Motor neuron (in vitro differentiated cells): ENCODE data around the gene EIF3F. TPM values are rescaled to one million over a fixed set of nuclear protein-coding genes. Genes with fewer than 3 reads are reported as not detected.

Experiments
- ATAC-seq, 8 experiments: fragments of 200-7000 bp; cut with Tn5 transposase; replicated peaks in 6 of 8; 2 replicates each; pipeline ENCODE4 v1.8.0; 2021; ENCODE audit warnings: mild to moderate bottlenecking in 8 of 8, moderate library complexity in 8 of 8
- H3K27ac ChIP-seq, 2 donors: fragments of 250-450 bp; sonication (Bioruptor Pico); 2 replicates each; pipeline ENCODE4 v1.9.0; 2021; ENCODE audit warnings: antibody characterized with exemption in 2 of 2, mild to moderate bottlenecking in 2 of 2, moderate library complexity in 1 of 2
- H3K4me1 ChIP-seq, 2 donors: fragments of 250-450 bp; sonication (Bioruptor Pico); replicated peaks in 1 of 2; 2 replicates each; pipeline ENCODE4 v1.6.1; 2021; ENCODE audit warnings: antibody characterized with exemption in 2 of 2, mild to moderate bottlenecking in 2 of 2, moderate library complexity in 1 of 2
- H3K4me3 ChIP-seq, 5 donors: fragments of 250-450 bp; sonication (Bioruptor Pico); 2 replicates each; pipeline ENCODE4 v1.9.0; 2021; ENCODE audit warnings: antibody characterized with exemption in 5 of 5, mild to moderate bottlenecking in 5 of 5, moderate library complexity in 4 of 5
- WGBS, 10 experiments: fragments of 450-650 bp; shearing (Covaris generic); methylation state at CpG; one replicate each; pipeline ENCODE4 v1.0.0; 2022; 5-methylcytosine and 5-hydroxymethylcytosine counted together
- in situ Hi-C, 9 experiments: fragments of 400-800 bp; cut with MboI; loops; one replicate each; pipeline ENCODE4 v1.15.0; 2021; ENCODE audit warnings: low sequenced_read_pairs in 9 of 9, low pct_unique_long_range_greater_than_20kb in 2 of 9; ENCODE audit not compliant: unreplicated experiment in 9 of 9
- total RNA-seq, 8 experiments: library from RNA; unstranded; fragments of 300-600 nt; gene quantifications; 2 replicates each; pipeline versions ENCODE4 v1.2.3 to v1.2.4, GENCODE V29; 2022

The EIF3F gene
- total RNA-seq, 8 experiments from 2014 or later, result 212 to 457 (median 285) TPM

DNA sequence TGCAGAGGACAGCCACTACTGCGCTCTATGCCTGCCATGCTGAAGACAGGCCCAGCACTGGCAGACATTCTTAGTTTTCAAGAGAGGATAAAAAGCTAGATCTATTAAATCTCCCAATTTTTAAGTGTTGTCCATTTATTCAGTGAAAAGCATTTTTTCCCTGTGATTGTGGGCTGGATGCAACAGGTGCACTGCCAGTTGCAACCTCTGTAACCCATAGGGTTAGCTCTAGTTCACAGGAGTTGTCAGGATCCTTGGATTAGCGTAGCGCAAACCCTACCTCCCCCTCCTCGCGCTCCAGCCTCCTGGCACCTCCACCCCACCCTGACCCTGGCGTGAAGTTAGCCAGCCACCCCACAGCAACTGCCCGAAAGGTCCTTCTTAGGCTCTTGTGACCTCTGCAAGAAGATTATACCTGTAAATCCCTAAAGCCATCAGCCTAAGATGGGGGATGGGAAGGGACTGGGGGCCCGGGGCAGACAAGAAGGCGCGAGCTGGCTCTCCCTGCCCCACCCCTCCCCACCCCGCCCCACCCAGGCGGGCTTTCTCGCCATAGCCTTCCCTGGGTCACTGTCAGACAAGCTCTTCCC is 30.9 kb downstream of the EIF3F start:
- in situ Hi-C loops, result loop anchor here in 2 of 9 experiments (25.0 kb wide), 2 partner anchors 94 to 544 kb away; no protein-coding TSS in a partner anchor
- no peak for ATAC-seq
- no peak overlapping the region for H3K27ac ChIP-seq
- peak overlapping the region in 1 of 5 donors; percentile 72 for H3K4me3 ChIP-seq
- H3K4me1 ChIP-seq, result peaks cover 22 to 23% of the 10 kb centered on the region in 2 donors
- 83 to 100% (median 100%) methylated on average over 1 to 2 of the region's 13 CpGs; no CpG with 5 or more reads in 6 of the 10 experiments for WGBS, 10 experiments

DNA sequence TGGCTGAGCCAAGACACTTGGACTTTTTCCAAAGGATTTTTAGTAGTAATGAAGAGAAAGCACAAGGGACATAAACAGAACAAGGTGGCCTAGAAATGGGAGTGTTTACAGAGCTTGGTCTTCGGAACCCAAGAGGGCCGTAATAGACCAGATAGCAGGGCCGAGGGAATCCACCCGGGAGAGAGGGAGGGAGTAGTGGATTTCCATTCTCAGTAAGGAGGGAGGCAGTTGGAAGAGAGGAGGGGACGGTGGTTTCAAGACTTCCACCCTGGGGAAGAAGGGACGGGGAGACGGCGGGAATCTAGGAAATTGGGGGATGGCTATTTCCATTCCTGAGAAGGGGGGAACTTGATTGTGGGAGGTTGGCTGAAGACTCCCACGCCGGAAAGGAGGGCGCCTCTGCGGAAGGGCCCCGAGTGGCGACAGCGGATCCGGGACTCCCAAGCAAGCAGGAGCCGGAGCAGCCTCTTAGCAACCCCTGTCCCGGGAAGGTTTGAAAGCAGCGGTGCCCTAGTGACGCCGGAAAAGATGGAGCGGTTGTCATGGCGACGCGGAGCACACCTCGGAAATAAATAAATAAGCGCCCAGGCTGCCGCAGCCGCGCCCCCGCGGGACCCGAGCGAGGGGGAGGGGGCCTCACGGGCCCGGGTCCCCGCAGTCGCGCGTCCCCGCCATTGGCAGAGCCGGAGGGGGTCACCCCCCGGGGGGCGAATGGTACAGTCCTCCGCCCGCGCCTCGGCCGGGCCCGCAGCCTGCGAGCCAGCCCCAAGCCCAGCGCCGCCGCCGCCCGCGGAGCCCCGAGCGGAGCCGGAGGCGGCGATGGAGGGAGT is 31.6 kb downstream of the EIF3F start:
- H3K27ac ChIP-seq, result peak overlapping the region; percentile 49 to 67
- peaks cover 22 to 23% of the 10 kb centered on the region in 2 donors for H3K4me1 ChIP-seq
- WGBS, 10 experiments, result 0 to 14% (median 10%) methylated on average over 1 to 4 of the region's 62 CpGs; no CpG with 5 or more reads in 5 of the 10 experiments
- ATAC-seq, result peak; percentile 79 to 91 (median 87)
- peak overlapping the region; percentile 45 to 72 (median 66) for H3K4me3 ChIP-seq
- in situ Hi-C loops, result loop anchor here in 2 of 9 experiments (25.0 kb wide), 2 partner anchors 94 to 544 kb away; no protein-coding TSS in a partner anchor

DNA sequence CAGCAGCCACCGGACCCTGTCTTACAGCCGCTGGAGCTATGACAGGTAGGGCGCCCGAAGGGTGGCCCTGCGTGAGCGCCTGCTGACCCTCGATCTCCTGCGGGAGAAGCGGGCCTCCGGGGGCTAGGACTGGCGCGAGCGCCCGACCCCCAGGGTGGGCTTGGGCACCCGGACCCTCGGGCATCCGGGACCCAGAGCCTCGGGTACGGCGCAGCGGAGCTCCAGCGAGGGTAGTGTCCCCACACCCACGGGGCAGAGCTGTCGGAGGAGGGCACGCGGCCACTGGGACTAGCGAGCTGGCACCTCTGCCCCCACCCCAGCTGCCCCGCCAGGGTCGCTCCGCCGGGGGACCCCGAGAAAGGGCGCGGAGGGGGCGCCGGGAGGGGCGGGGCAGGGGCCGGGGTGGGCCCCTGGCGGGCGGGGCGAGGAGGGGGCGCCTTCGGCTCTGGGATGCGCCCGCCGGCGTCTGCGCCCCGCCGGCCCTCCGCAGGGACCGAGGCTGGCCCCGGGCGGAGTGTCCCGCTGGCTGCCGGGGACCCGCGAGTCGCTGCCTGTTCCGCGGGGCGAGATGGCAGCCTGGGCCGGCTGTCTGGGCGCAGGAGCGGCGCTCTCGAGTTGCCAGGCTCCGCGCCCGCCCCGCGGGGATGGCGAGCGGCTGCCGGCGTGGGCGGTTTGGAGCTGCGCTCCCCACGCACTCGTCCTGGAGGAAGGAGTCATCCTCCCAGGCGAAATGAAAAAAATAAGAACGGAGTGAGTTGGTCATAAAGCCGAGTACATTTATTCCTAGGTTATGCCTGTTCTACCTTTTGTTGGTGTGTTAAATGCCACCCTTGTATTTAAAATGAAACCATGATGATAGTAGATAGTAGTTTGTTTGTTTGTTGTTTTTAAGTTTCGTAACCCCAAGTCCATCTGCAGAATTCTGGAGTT is 32.4 kb downstream of the EIF3F start:
- peak overlapping the region; percentile 45 to 72 (median 66) for H3K4me3 ChIP-seq
- ATAC-seq, result peak; percentile 17 to 67 (median 60)
- peaks cover 22 to 23% of the 10 kb centered on the region in 2 donors for H3K4me1 ChIP-seq
- peak overlapping the region; percentile 49 to 67 for H3K27ac ChIP-seq
- in situ Hi-C loops, result loop anchor here in 4 of 9 experiments (5.0 to 25.0 kb wide), 4 partner anchors 63 to 543 kb away; partner anchors contain the start of gene TUB (in 1 of the 4)
- 0 to 20% (median 1%) methylated on average over 1 to 12 of the region's 84 CpGs; no CpG with 5 or more reads in 4 of the 10 experiments for WGBS, 10 experiments

DNA sequence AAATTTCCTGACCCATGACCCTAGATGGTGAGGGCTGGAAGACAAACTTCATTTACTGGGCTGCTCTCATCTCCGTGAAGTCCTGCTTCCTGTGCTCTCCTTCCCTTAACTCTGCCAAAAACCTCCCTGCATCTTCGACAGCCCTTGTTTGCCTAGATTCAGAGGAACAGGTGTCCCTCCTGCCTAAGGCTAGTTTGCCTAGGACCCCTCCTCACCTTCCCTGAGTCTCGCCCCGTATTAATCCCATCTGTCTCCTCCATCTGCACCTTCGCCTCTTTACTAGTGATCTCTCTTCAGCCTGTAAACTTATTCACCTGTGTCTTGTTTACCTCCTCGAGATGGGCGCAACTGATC is 33.1 kb downstream of the EIF3F start:
- in situ Hi-C loops, result loop anchor here in 4 of 9 experiments (5.0 to 25.0 kb wide), 4 partner anchors 62 to 542 kb away; partner anchors contain the start of gene TUB (in 1 of the 4)
- no peak overlapping the region for H3K27ac ChIP-seq
- H3K4me1 ChIP-seq, result peaks cover 22 to 23% of the 10 kb centered on the region in 2 donors
- WGBS, 10 experiments, result 10 to 83% (median 61%) methylated on average over 1 to 6 of the region's 7 CpGs
- no peak for ATAC-seq
- H3K4me3 ChIP-seq, result peak overlapping the region; percentile 45 to 72 (median 66)

DNA sequence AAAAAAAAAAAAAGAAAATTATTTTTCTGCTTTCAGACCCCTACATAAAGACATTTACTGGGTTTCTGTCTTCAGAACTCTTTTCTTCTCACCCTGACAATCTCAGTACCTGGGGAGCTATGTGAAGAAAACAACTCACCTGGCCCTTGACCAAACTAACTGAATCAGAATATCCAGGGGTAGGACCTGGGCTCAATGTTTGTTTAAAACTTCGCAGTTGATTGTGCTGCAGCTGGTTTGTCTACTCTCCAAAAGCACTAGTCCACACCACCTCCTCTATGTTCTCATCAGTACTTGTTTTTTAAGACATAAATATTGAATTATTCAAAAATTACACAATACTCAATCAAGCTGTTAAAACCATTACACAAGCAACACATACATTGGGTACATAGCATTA is 34.8 kb downstream of the EIF3F start:
- 63 to 100% (median 83%) methylated on average over 1 of the region's 1 CpG; no CpG with 5 or more reads in 3 of the 10 experiments for WGBS, 10 experiments
- Histone ChIP-seq H3K27ac (no peak overlapping the region), H3K4me1 (peaks cover 10 to 11% of the 10 kb centered on the region in 2 donors), H3K4me3 (no peak overlapping the region)
- in situ Hi-C loops, result loop anchor here in 4 of 9 experiments (5.0 to 25.0 kb wide), 4 partner anchors 60 to 540 kb away; partner anchors contain the start of gene TUB (in 1 of the 4)
- ATAC-seq, result no peak

DNA sequence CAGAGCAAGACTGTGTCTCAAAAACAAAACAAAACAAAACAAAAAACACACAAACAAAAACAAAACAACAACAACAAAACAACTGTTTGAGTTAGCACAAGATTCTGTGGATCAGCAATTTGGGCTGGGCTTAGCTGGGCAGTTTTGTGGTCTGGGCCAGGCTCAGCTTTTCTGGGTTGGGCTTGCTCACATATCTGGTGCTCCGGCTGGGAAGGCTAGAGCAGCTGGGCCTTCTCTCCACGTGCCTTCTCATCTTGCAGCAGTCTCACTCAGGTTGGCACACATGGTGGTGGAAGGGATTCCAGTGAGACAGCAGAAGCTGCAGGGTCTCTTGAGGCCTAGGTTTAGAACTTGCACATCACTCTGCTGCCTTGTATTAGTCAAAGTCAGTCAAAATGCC is 35.7 kb downstream of the EIF3F start:
- Histone ChIP-seq H3K4me1 (peaks cover 8 to 10% of the 10 kb centered on the region in 2 donors), H3K27ac (no peak overlapping the region), H3K4me3 (no peak overlapping the region)
- 0 to 83% (median 45%) methylated on average over 1 to 2 of the region's 2 CpGs; no CpG with 5 or more reads in 4 of the 10 experiments for WGBS, 10 experiments
- no peak for ATAC-seq
- in situ Hi-C loops, result loop anchor here in 4 of 9 experiments (5.0 to 25.0 kb wide), 4 partner anchors 59 to 539 kb away; partner anchors contain the start of gene TUB (in 1 of the 4)

DNA sequence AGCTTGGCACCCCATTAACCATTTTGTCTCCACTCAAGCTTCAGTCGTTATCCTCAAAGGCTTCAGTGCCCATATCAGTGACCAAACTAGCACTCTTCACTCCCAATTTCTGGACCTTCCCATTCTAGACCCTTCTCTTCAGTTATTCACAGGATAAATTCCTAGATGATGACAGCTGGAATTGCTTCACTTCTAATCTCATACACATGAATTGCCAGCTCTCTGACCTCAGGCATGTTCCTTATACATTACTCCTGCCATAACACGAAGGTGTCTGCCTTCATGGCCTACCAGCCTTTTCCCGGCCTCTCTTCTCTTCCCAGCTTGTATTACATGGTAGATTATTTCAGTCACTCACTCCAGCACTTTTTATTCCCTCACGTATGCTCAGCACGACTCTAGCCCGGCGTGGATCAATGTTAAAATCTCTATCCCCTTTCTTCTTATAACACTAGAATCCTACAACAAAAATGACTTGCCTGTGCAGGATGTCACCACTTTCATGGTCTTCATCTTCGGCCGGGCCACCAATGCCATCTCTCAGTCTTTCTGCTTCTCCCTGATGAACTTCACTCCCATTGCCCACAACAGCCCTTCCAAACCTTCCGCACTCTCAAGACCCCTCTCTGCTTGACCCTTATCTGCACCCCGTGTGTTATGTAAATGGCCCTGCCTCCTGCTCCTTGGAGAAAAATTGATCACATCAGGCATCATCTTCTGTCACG is 36.9 kb downstream of the EIF3F start:
- in situ Hi-C loops, result loop anchor here in 4 of 9 experiments (5.0 to 25.0 kb wide), 4 partner anchors 58 to 538 kb away; partner anchors contain the start of gene TUB (in 1 of the 4)
- Histone ChIP-seq H3K27ac (no peak overlapping the region), H3K4me3 (no peak overlapping the region), H3K4me1 (peaks cover 3 to 8% of the 10 kb centered on the region in 2 donors)
- 60 to 97% (median 79%) methylated on average over 6 to 12 of the region's 12 CpGs for WGBS, 10 experiments
- no peak for ATAC-seq

DNA sequence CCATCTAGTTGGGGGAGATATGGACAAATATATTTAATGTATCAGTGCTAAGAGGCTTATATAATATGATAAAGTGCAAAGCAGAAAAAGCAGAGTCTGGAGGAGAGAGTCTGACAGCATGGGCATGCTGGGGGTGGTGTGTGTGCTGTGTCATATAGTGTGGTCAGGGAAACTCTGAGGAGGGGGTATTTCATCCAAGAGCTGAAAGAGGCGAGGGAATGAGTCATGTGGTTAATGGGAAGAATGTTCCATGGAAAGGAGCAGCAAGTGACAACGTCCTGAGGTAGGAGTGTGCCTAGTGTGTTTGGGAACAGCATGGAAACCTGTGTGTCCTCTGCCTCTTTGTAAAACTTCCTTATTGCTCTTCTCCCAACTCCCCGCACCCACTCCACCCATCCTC is 38.0 kb downstream of the EIF3F start:
- Histone ChIP-seq H3K4me3 (no peak overlapping the region), H3K4me1 (peaks cover 3 to 6% of the 10 kb centered on the region in 2 donors), H3K27ac (no peak overlapping the region)
- no peak for ATAC-seq
- 24 to 90% (median 76%) methylated on average over 1 to 3 of the region's 3 CpGs; no CpG with 5 or more reads in 4 of the 10 experiments for WGBS, 10 experiments
- in situ Hi-C loops, result loop anchor here in 2 of 9 experiments (10.0 to 25.0 kb wide), 2 partner anchors 70 to 537 kb away; no protein-coding TSS in a partner anchor

DNA sequence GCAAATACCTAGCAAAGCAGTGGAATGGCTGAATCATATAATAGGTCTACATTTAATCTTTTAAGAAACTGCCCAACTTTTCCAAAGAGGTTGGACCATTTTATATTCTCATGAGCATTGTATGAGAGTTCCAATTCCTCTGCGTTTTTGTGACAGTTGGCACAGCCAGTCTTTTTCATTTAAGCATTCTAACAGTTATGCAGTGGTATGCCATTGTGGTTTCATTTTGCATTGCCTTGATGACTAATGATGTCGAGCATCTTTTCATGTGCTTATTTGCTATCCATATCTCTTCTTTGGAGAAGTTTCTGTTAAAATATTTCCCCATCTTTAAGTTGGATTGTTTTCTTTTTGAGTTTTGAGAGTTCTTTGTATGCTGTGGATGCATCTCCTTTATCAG is 38.7 kb downstream of the EIF3F start:
- peak in 2 of 8 experiments; percentile 58 to 84 for ATAC-seq

DNA sequence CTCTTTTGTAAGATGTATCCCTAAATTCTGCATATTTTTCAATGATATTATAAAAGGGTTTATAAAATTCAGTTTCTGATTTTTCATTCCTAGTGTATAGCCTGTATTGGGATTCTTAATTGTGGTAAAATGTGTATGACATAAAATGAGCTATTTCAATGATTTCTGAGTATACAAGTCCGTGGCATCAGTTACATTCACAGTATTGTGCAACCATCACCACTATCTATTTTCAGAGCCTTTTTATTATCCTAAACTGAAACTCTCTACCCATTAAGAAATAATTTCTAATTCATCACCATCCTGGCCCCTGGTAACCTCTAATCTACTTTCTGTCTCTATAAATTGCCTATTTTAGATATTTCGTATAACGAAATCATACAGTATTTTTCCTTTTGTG is 39.8 kb downstream of the EIF3F start:
- H3K4me3 ChIP-seq, result no peak overlapping the region
- ATAC-seq, result no peak
- no peaks in the 10 kb centered on the region for H3K4me1 ChIP-seq
- H3K27ac ChIP-seq, result no peak overlapping the region
- WGBS, 10 experiments, result 76 to 100% (median 93%) methylated on average over 3 of the region's 3 CpGs; no CpG with 5 or more reads in 1 of the 10 experiments
- in situ Hi-C loops, result loop anchor here in 2 of 9 experiments (10.0 to 25.0 kb wide), 2 partner anchors 68 to 535 kb away; no protein-coding TSS in a partner anchor

More for the DNA sequence above, 38.7 kb downstream of the EIF3F start:
- H3K27ac ChIP-seq, result no peak overlapping the region
- in situ Hi-C loops, result loop anchor here in 2 of 9 experiments (10.0 to 25.0 kb wide), 2 partner anchors 69 to 536 kb away; no protein-coding TSS in a partner anchor
- no peak overlapping the region for H3K4me3 ChIP-seq
- WGBS, 10 experiments, result 0 to 78% (median 26%) methylated on average over 1 to 2 of the region's 2 CpGs
- H3K4me1 ChIP-seq, result no peaks in the 10 kb centered on the region

DNA sequence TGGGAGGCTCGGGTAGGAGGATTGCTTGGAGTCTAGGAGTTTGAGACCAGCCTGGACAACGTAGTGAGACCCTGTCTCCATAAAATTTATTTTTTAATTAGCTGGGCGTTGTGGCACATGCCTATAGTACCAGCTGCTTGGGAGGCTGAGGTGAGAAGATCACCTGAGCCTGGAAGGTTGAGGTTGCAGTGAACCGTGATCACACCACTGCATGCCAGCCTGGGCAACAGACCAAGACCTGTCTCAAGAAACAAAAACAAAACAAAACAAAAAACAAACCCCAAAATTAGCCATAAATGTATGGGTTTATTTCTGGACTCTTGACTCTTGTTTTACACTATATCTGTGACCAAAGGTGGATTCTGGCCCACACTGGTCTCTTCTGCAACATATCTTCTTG is 41.6 kb downstream of the EIF3F start:
- Histone ChIP-seq H3K4me1 (peaks cover 3 to 13% of the 10 kb centered on the region in 2 donors), H3K4me3 (no peak overlapping the region), H3K27ac (no peak overlapping the region)
- WGBS, 10 experiments, result 56 to 100% (median 70%) methylated on average over 1 to 4 of the region's 4 CpGs
- in situ Hi-C loops, result loop anchor here in 2 of 9 experiments (10.0 to 25.0 kb wide), 2 partner anchors 66 to 534 kb away; no protein-coding TSS in a partner anchor
- no peak for ATAC-seq
